Occipital lobe (tissue), 2 donors: ENCODE data around the gene TCF4. TPM values are rescaled to one million over a fixed set of nuclear protein-coding genes. Genes with fewer than 3 reads are reported as not detected.

Experiments used
- DNase-seq: peaks from one replicate; lab custom pipeline; 2025; lab: John Stamatoyannopoulos, UW
- total RNA-seq: library from RNA; depleted of rRNA; stranded (reverse); fragments of >200 nt; gene quantifications from one replicate; pipeline ENCODE4 v1.2.3, GENCODE V29; 2014

Gene TCF4
- total RNA-seq, 1 donor from 2014 or later: 1,429 TPM

GRCh38 chr18:55324166-55324565 lies 263.8 kb downstream of the TCF4 start:
- no peak for DNase-seq

DNA sequence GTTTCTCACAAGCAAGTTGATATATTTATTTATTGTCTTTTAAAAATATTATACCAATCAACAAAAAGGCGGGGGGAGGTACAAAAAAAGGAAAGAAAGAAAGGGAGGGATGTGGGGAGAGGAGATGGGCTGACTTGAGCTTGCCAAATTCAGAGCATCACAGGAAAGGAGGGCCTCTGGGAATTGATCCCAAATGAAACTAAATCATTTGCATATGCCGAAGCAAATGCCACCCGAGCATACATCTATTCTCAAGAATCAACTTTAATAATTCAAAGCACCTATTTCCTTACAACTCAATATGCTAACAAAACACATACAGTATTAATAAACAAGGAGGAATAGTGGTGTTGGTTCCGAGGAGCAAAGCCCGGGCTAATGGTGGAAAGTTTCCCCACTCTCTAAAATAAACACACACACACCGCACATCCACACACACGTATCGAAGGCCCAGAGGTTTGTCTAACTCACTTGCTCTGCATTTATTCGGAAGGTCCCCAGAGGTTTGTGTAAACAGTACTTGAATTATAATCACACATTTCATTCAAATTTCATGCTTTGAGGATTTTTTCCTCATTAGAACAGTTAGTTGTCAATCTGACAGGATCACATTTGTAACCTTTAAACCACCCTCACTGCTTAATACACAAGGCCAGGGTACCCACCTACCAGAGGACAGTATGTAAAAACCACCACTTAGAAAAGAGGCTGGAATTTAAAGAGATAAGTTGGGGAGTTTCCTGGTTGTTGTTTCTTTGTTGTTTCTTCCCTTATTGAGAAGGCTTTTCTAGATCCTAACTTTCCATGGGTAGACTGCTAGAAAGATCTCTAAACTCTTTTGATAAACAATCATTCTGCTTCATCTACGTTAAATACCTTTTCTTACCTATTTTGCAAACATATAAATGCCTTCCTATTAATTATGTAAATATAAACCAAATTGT lies 264.7 kb downstream of the TCF4 start:
- no peak for DNase-seq

GRCh38 chr18:55322178-55322735 lies 265.7 kb downstream of the TCF4 start:
- peak; percentile 79 for DNase-seq

DNA sequence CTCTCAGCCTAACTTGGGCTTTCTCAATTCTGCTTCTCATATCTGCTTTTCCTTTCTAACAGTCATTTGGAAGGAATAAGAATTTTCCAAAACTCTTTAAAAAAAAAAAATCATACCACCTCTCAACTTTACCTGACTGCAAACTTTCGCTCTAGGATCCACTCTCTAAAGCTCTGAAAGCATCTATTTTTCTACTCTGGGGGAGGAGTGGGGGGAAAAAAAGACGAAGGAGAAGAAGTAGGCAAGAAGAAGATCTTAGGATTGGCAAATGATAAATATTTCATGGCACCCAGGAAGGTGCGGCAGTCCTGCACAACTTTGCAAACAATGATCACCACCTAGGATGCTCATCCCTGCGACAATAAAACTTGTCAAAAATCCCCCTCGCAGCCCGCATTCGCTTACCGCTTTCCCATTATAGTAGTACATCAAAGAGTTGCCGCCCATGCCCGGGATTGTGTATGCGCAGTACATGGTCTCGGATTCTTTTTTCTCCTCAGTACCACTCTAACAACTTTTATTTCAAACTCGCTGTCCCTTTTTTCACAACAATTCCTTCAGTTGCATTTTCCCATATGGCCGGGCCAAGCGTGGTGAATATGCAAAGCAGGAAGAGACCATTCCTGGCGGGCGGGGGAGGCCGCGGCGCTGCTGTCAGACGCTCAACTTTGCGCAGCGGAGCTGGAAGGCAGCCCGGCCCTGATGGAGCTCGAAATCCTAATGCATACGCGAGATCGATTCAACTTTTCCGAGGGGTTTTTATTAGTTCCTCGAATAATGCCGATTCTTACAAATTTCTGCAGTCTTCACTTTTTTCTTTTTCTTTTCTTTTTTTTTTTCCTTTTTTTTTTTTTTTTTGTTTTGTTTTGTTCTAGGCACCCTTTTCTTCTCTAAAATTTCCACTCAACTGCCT lies 266.5 kb downstream of the TCF4 start:
- peak; percentile 85 for DNase-seq

- no peak for DNase-seq
These were observed 267.3 kb downstream of the TCF4 start for GRCh38 chr18:55320424-55321264.

- no peak for DNase-seq
These were observed 268.4 kb downstream of the TCF4 start for GRCh38 chr18:55319459-55320193.

GRCh38 chr18:55318951-55319441 lies 269.0 kb downstream of the TCF4 start:
- DNase-seq: no peak

- DNase-seq: no peak
These were observed 270.1 kb downstream of the TCF4 start for GRCh38 chr18:55317864-55318263.

DNA sequence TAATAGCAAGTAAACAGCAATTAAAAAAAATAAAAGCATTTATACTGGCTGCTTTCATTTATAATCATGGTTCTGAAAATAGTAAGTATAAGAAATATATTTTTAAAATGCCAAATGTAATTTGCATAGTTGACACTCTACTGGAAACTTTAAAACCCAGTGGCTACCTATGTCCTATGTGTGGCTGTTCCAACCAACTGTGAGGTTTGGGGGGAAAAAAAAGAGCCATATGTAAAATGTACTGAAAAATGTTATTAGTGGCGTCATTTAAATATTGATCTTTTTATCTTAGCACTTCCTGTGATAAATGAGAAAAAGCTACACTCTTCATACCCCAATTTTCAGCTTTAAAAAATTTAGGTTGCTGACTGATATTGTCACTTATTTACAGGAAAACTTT lies 270.7 kb downstream of the TCF4 start:
- no peak for DNase-seq

- no peak for DNase-seq
These were observed 271.4 kb downstream of the TCF4 start for GRCh38 chr18:55316486-55317184.

- no peak for DNase-seq
These were observed 273.3 kb downstream of the TCF4 start for GRCh38 chr18:55314615-55315237.

- no peak for DNase-seq
These were observed 274.0 kb downstream of the TCF4 start for GRCh38 chr18:55314031-55314430.

GRCh38 chr18:55310863-55311262 lies 277.1 kb downstream of the TCF4 start:
- no peak for DNase-seq

DNA sequence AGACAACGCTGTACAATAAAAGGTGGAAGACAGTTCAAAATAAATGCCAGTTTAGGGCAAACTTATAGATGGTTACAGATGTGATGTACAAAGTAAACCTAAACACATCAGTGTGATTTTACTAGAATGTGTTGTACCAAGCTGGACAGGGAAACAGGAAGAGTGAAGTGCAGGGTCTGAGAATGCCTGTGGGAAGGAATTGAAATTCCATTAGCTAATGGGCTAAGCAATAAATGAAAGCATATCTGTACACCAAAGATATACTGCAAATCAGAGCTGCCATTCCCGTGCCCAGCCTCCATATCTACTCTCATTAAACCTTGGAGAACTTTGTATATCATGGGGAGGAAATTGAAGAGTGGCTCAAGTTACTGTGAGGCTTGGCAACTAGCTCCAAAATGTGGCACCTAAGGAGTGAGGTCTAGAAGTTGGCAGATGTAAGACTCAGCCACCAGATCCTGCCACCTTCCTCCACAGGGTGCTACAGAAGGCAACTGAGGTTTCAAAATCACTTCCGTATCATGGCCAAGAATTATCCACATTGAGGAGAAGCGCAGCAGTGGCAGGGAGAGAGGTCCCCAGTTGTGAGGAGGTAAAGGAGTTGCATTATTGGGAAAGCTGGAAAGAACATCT lies 277.8 kb downstream of the TCF4 start:
- no peak for DNase-seq

- no peak for DNase-seq
These were observed 278.7 kb downstream of the TCF4 start for GRCh38 chr18:55309249-55309648.

- no peak for DNase-seq
These were observed 280.5 kb downstream of the TCF4 start for GRCh38 chr18:55307505-55307904.

- DNase-seq: no peak
These were observed 281.5 kb downstream of the TCF4 start for GRCh38 chr18:55306359-55307024.
